ENCODE results near the gene PRDM5. TPM values are rescaled to one million over a fixed set of nuclear protein-coding genes. Genes with fewer than 3 reads are reported as not detected.
"Not testable (repeated sequence)": the region's sequence is repeated elsewhere in the genome, so short reads cannot be mapped to it uniquely, and the experiment has no call there.

PRDM5 gene
- total RNA-seq, 1 donor from 2014 or later, result 14.8 TPM

DNA sequence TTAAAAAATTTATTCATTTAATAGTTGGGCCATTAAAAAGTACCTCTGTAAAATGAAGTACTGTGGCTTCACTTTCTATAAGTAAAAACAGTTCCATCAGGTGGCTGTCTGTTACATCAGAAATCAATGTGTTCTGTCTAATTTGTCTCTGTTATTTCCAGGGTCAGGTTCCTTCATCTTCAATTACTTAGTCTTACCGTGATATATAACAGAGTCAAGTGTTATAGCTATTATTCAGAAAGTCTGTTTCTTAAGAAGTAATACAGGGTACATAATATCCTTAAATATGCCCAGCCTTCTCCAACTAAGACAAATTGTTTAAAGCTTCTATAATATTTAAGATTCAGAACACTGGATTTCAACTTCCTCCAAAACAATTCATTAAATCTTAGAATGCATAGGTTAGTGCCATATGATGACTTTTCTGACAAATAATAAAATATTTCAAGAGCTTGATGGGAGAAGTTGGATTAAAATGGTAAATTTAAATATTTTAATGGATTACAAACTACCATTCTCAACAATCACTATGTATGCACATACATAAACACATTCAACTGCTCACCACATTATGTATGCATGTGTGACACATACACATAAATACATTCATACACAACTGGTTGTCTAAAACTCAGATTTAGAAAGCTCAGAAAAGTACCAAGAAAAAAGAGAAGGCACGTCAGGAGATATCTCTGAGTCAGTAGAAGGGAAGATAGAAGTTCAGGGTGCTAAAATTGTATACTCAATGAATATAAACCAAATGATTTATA is 268.5 kb downstream of the PRDM5 start:
- Histone ChIP-seq H3K4me3 (no peak overlapping the region), H3K27me3 (ENCODE audit: low read depth) (no peaks in the 10 kb centered on the region), H3K27ac (no peak overlapping the region), H3K9me3 (no peaks in the 10 kb centered on the region), H3K4me1 (no peaks in the 10 kb centered on the region), H3K36me3 (no peaks in the 10 kb centered on the region)
- no peak for DNase-seq
- ATAC-seq, result no peak
- intact Hi-C loops (cut with DNase I), result no loop called here
- TF ChIP-seq, protein P1, sequence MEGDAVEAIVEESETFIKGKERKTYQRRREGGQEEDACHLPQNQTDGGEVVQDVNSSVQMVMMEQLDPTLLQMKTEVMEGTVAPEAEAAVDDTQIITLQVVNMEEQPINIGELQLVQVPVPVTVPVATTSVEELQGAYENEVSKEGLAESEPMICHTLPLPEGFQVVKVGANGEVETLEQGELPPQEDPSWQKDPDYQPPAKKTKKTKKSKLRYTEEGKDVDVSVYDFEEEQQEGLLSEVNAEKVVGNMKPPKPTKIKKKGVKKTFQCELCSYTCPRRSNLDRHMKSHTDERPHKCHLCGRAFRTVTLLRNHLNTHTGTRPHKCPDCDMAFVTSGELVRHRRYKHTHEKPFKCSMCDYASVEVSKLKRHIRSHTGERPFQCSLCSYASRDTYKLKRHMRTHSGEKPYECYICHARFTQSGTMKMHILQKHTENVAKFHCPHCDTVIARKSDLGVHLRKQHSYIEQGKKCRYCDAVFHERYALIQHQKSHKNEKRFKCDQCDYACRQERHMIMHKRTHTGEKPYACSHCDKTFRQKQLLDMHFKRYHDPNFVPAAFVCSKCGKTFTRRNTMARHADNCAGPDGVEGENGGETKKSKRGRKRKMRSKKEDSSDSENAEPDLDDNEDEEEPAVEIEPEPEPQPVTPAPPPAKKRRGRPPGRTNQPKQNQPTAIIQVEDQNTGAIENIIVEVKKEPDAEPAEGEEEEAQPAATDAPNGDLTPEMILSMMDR (IDR thresholded peaks at IDR 0.05), result no peak

DNA sequence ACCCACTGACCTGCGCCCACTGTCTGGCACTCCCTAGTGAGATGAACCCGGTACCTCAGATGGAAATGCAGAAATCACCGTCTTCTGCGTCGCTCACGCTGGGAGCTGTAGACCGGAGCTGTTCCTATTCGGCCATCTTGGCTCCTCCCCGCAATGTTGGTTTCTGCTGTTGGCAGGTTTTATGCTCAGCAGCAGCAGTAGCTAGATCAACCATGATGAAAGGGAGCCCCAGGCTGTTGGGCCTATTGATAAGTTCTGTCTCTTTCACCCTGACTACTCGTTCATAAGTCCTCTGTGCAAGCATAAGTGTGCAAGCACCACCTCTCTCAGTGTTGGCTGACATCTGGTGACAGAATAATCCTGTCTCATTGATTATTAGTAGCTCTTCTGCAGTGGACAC is 274.2 kb downstream of the PRDM5 start:
- H3K36me3 ChIP-seq; H3K4me1 ChIP-seq; H3K9me3 ChIP-seq; intact Hi-C loops (cut with DNase I); DNase-seq; H3K27ac ChIP-seq; H3K4me3 ChIP-seq; ATAC-seq; H3K27me3 ChIP-seq (ENCODE audit: low read depth): not testable (repeated sequence)

Other genes starting within 250 kb of the PRDM5 start
- gene NDNF, start 149.8 kb upstream of the PRDM5 start, total RNA-seq, result 108 TPM
- gene TNIP3, start 241.6 kb upstream of the PRDM5 start, total RNA-seq, result 0.95 TPM

All from lower lobe of right lung (tissue), 2 donors.